Keratinocyte (primary cell): ENCODE data around the gene METTL3. TPM values are rescaled to one million over a fixed set of nuclear protein-coding genes. Genes with fewer than 3 reads are reported as not detected.
"Not testable (repeated sequence)": the region's sequence is repeated elsewhere in the genome, so short reads cannot be mapped to it uniquely, and the experiment has no call there.

Source experiments
- DNase-seq: peaks from one replicate; pipeline ENCODE4 v3.0.0-alpha.2; 2011; ENCODE audit warnings: low read depth, missing footprints, low spot score
- FAIRE-seq: peaks from 2 replicates; lab custom pipeline; 2011; peaks lifted over from hg19 to GRCh38; lab: Jason Lieb, UNC
- H2AFZ ChIP-seq: 2 replicates; pipeline ENCODE4 v1.6.0; 2012; ENCODE audit warnings: low read length, control low read depth, inconsistent platforms; ENCODE audit not compliant: control insufficient read depth
- H3K27ac ChIP-seq: 2 replicates; pipeline ENCODE4 v1.5.1; 2011; ENCODE audit warnings: low read length; ENCODE audit not compliant: control insufficient read depth, insufficient read depth
- H3K27me3 ChIP-seq: 3 replicates; pipeline ENCODE4 v1.6.0; 2011; ENCODE audit warnings: low read length; ENCODE audit not compliant: control insufficient read depth, insufficient read depth; ENCODE audit errors: extremely low read depth
- H3K36me3 ChIP-seq, 2 experiments: 2 replicates in 1 of 2; 3 replicates in 1 of 2; pipeline ENCODE4 v1.5.1; 2011; ENCODE audit warnings: low read length in 2 of 2, mild to moderate bottlenecking in 1 of 2; ENCODE audit not compliant: control insufficient read depth in 2 of 2, insufficient read depth in 2 of 2; ENCODE audit errors: extremely low read depth in 1 of 2
- H3K4me1 ChIP-seq: 3 replicates; pipeline ENCODE4 v1.5.1; 2011; ENCODE audit warnings: low read length; ENCODE audit not compliant: control insufficient read depth, insufficient read depth; ENCODE audit errors: extremely low read depth
- H3K4me2 ChIP-seq: 3 replicates; pipeline ENCODE4 v1.6.0; 2011; ENCODE audit warnings: low read depth, low read length; ENCODE audit not compliant: control insufficient read depth, insufficient read depth; ENCODE audit errors: extremely low read depth
- H3K4me3 ChIP-seq, 3 experiments: fragments of 200-600 bp in 1 of 3; sonication (generic) in 1 of 3; 2 replicates in 2 of 3; 3 replicates in 1 of 3; pipeline ENCODE4 v1.5.1; 2011 to 2016; ENCODE audit warnings: low read length in 3 of 3, mild to moderate bottlenecking in 3 of 3, control low read depth in 2 of 3, inconsistent platforms in 1 of 3, low read depth in 1 of 3, mixed read lengths in 1 of 3, mixed run types in 1 of 3, moderate library complexity in 1 of 3; ENCODE audit not compliant: control insufficient read depth in 2 of 3, insufficient read depth in 2 of 3; ENCODE audit errors: extremely low read depth in 1 of 3
- H3K79me2 ChIP-seq: 2 replicates; pipeline ENCODE4 v1.6.0; 2012; ENCODE audit warnings: low read length; ENCODE audit not compliant: control insufficient read depth, insufficient read depth
- H3K9ac ChIP-seq: 3 replicates; pipeline ENCODE4 v1.6.0; 2011; ENCODE audit warnings: low read length; ENCODE audit not compliant: control insufficient read depth, insufficient read depth; ENCODE audit errors: extremely low read depth
- H3K9me1 ChIP-seq: 3 replicates; pipeline ENCODE4 v1.6.0; 2011; ENCODE audit warnings: low read length; ENCODE audit not compliant: control insufficient read depth, insufficient read depth; ENCODE audit errors: extremely low read depth
- H3K9me3 ChIP-seq: 2 replicates; pipeline ENCODE4 v1.5.1; 2012; ENCODE audit warnings: low read depth, low read length; ENCODE audit not compliant: control insufficient read depth
- H4K20me1 ChIP-seq: 3 replicates; pipeline ENCODE4 v1.6.0; 2011; ENCODE audit warnings: low read length; ENCODE audit not compliant: control insufficient read depth, insufficient read depth; ENCODE audit errors: extremely low read depth
- CTCF ChIP-seq, 3 experiments: IDR thresholded peaks in 1 of 3; conservative IDR thresholded peaks in 1 of 3; optimal IDR thresholded peaks in 1 of 3; 2 replicates in 2 of 3; 3 replicates in 1 of 3; pipeline versions ENCODE3 to v1.5.1; 2011; ENCODE audit warnings: low read length in 3 of 3, mild to moderate bottlenecking in 3 of 3, moderate library complexity in 2 of 3, control low read depth in 1 of 3, inconsistent platforms in 1 of 3; ENCODE audit not compliant: insufficient read depth in 2 of 3; ENCODE audit errors: extremely low read depth in 1 of 3
- EZH2 ChIP-seq: IDR thresholded peaks from one replicate; pipeline ENCODE4 v1.6.1; 2012; ENCODE audit warnings: inconsistent platforms, mild to moderate bottlenecking, low read length, moderate library complexity
- dilution Hi-C: fragments of 300-500 bp; cut with MboI; formaldehyde crosslinking; loops from one replicate; pipeline ENCODE4 v1.7.0; 2020; ENCODE audit warnings: low sequenced_read_pairs; ENCODE audit not compliant: extremely low pct_ligation_motif_present
- polyA plus RNA-seq, 5 experiments: library from polyadenylated mRNA; depleted of rRNA in 3 of 5; stranded (reverse) in 3 of 5; stranded (forward) in 1 of 5; unstranded in 1 of 5; fragments of >200 nt; gene quantifications; 1 replicate in 1 of 5; 2 replicates in 3 of 5; 3 replicates in 1 of 5; pipeline versions ENCODE4 v1.2.1 to v1.2.3, GENCODE V29; 2011 to 2012; ENCODE audit warnings: missing spikeins in 2 of 5, low read depth in 1 of 5, low replicate concordance in 1 of 5

METTL3 gene
- polyA plus RNA-seq, 1 donor (not counting 4 experiments of a cell fraction or from before 2014, with no cell fraction given), result 99.7 TPM

DNA sequence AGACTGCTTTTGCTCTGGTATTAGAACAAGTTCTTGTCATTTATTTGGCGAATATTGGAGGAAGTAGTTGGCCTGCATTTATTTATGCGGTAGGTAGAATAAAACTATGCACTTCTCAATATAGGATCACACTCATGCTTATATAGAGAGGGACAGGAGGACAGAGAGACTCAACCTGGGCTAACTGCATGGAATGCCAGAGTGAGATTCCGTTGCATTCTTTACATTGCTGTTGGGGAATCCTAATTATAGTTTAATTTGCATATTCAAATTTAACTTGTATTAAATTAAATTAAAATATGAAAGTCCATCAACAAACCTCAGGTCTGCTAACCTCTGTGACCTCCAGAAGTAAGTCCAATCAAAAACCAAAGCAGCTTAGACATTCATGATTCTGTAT is 42.1 kb upstream of the METTL3 start:
- Histone ChIP-seq H3K4me3 (no peak overlapping the region), H3K4me1 (peaks cover 5% of the 10 kb centered on the region), H3K27ac (no peak overlapping the region), H3K4me2 (no peak overlapping the region), H3K79me2 (no peaks in the 10 kb centered on the region), H3K9me1 (no peaks in the 10 kb centered on the region), H3K9me3 (no peaks in the 10 kb centered on the region), H3K36me3 (no peaks in the 10 kb centered on the region), H2AFZ (no peak overlapping the region), H4K20me1 (no peaks in the 10 kb centered on the region), H3K9ac (no peak overlapping the region), H3K27me3 (no peaks in the 10 kb centered on the region)
- DNase-seq (no peak), FAIRE-seq (no peak)
- dilution Hi-C loops, result no loop called here
- no peak for TF ChIP-seq CTCF (optimal IDR thresholded peaks at IDR 0.05 in 1 of 3, IDR thresholded peaks at IDR 0.05 in 1 of 3, conservative IDR thresholded peaks at IDR 0.05 in 1 of 3; ENCODE audit: extremely low read depth in 1 of 3, insufficient read depth in 2 of 3, low read length in 3 of 3)
- no peak for TF ChIP-seq EZH2

GRCh38 chr14:21544588-21544987 is 33.4 kb upstream of the METTL3 start:
- H3K9me1 ChIP-seq, H3K9ac ChIP-seq, FAIRE-seq, H3K27ac ChIP-seq, H3K79me2 ChIP-seq, H3K36me3 ChIP-seq, dilution Hi-C loops, H3K27me3 ChIP-seq, H4K20me1 ChIP-seq, H3K9me3 ChIP-seq, H3K4me1 ChIP-seq, DNase-seq, H3K4me3 ChIP-seq, H3K4me2 ChIP-seq, H2AFZ ChIP-seq: not testable (repeated sequence)

DNA sequence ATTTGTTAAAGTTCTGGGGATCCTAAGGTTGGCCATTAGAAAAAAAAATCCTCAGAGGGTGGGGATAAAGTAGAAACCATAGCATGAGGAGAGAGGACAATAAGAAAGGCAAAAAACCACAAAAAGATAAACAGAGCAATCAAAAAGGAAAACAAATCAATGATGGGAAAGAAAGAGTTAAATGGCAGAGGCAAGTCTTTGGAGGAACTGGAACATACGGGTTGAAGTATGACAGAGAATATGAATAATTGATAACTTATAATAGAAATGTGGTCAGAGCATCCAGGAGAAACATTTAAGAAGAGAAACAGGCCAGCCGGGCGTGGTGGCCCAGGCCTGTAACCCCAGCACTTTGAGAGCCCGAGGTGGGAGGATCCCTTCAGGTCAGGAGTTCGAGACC is 32.8 kb upstream of the METTL3 start:
- no peak overlapping the region for H2AFZ ChIP-seq
- no peaks in the 10 kb centered on the region for H4K20me1 ChIP-seq
- dilution Hi-C loops, result no loop called here
- H3K36me3 ChIP-seq, result no peaks in the 10 kb centered on the region
- no peak overlapping the region for H3K4me3 ChIP-seq
- H3K27me3 ChIP-seq, result peaks cover 3% of the 10 kb centered on the region
- no peak overlapping the region for H3K9ac ChIP-seq
- no peaks in the 10 kb centered on the region for H3K79me2 ChIP-seq
- DNase-seq (no peak), FAIRE-seq (no peak)
- H3K4me1 ChIP-seq, result no peaks in the 10 kb centered on the region
- H3K9me3 ChIP-seq, result no peaks in the 10 kb centered on the region
- no peaks in the 10 kb centered on the region for H3K9me1 ChIP-seq
- TF ChIP-seq CTCF (optimal IDR thresholded peaks at IDR 0.05 in 1 of 3, IDR thresholded peaks at IDR 0.05 in 1 of 3, conservative IDR thresholded peaks at IDR 0.05 in 1 of 3; ENCODE audit: extremely low read depth in 1 of 3, insufficient read depth in 2 of 3, low read length in 3 of 3), result no peak
- TF ChIP-seq EZH2, result no peak
- H3K4me2 ChIP-seq, result no peak overlapping the region
- no peak overlapping the region for H3K27ac ChIP-seq
